Endothelial cell of umbilical vein (primary cell): ENCODE results near the gene CERS6. TPM values are rescaled to one million over a fixed set of nuclear protein-coding genes. Genes with fewer than 3 reads are reported as not detected.

Experiments
- BruUV-seq: library from RNA; stranded (reverse); fragments of 400-500 nt; replicated peaks from 2 replicates; lab custom pipeline; 2021; lab: Mats Ljungman, UMichigan
- CTCF ChIA-PET: fragments of 300-600, 350-600 bp; sonication (Branson Sonifier 250); formaldehyde crosslinking; loops from one replicate; lab custom pipeline; 2021; ENCODE audit warnings: antibody characterized with exemption, inconsistent platforms; lab: Charles Lee
- POLR2A ChIA-PET: fragments of 300-600, 350-600 bp; sonication (Branson Sonifier 250); formaldehyde crosslinking; loops from one replicate; lab custom pipeline; 2021; ENCODE audit warnings: antibody characterized with exemption, inconsistent platforms; lab: Charles Lee
- DNase-seq: peaks from one replicate; pipeline ENCODE4 v3.0.0-alpha.2; 2011; ENCODE audit warnings: low read depth, low spot score
- FAIRE-seq: peaks from 2 replicates; lab custom pipeline; 2011; peaks lifted over from hg19 to GRCh38; lab: Jason Lieb, UNC
- H2AFZ ChIP-seq: 2 replicates; pipeline ENCODE4 v1.6.0; 2012; ENCODE audit warnings: low read depth, low read length, control low read depth, inconsistent platforms
- H3K27ac ChIP-seq: 2 replicates; pipeline ENCODE4 v1.5.1; 2011; ENCODE audit warnings: low read depth, mild to moderate bottlenecking, control low read depth, low read length, moderate library complexity; ENCODE audit not compliant: insufficient read depth
- H3K27me3 ChIP-seq, 2 experiments: 2 replicates each; pipeline versions ENCODE4 v1.6.0 to v1.6.1; 2011; ENCODE audit warnings: low read length in 2 of 2, mixed read lengths in 1 of 2; ENCODE audit not compliant: control insufficient read depth in 2 of 2, insufficient read depth in 2 of 2
- H3K36me3 ChIP-seq, 2 experiments: 2 replicates in 1 of 2; 3 replicates in 1 of 2; pipeline ENCODE4 v1.5.1; 2011; ENCODE audit warnings: low read length in 2 of 2, mild to moderate bottlenecking in 1 of 2, moderate library complexity in 1 of 2; ENCODE audit not compliant: control insufficient read depth in 2 of 2, insufficient read depth in 2 of 2; ENCODE audit errors: extremely low read depth in 1 of 2
- H3K4me1 ChIP-seq: 3 replicates; pipeline ENCODE4 v1.5.1; 2011; ENCODE audit warnings: mild to moderate bottlenecking, low read length; ENCODE audit not compliant: control insufficient read depth, insufficient read depth; ENCODE audit errors: extremely low read depth
- H3K4me2 ChIP-seq: 2 replicates; pipeline ENCODE4 v1.6.1; 2011; ENCODE audit warnings: low read length, control low read depth, mixed read lengths; ENCODE audit not compliant: insufficient read depth
- H3K4me3 ChIP-seq, 3 experiments: fragments of 200-600 bp in 1 of 3; sonication (generic), shearing (Covaris generic) in 1 of 3; replicated peaks in 1 of 3; 2 replicates each; pipeline ENCODE4 v1.5.1; 2011 to 2016; ENCODE audit warnings: control low read depth in 3 of 3, low read length in 3 of 3, mild to moderate bottlenecking in 2 of 3, inconsistent platforms in 1 of 3, low read depth in 1 of 3, moderate library complexity in 1 of 3; ENCODE audit not compliant: insufficient read depth in 1 of 3
- H3K79me2 ChIP-seq: 2 replicates; pipeline ENCODE4 v1.6.0; 2012; ENCODE audit warnings: low read length, inconsistent platforms; ENCODE audit not compliant: control insufficient read depth, insufficient read depth
- H3K9ac ChIP-seq: replicated peaks from 2 replicates; pipeline ENCODE3; 2011; ENCODE audit warnings: low read length, control low read depth; ENCODE audit not compliant: insufficient read depth; ENCODE audit errors: extremely low read depth
- H3K9me1 ChIP-seq: replicated peaks from 3 replicates; pipeline ENCODE4 v1.6.0; 2011; ENCODE audit warnings: mild to moderate bottlenecking, low read length; ENCODE audit not compliant: control insufficient read depth, insufficient read depth; ENCODE audit errors: extremely low read depth
- H3K9me3 ChIP-seq: replicated peaks from 2 replicates; pipeline ENCODE4 v1.5.1; 2012; ENCODE audit warnings: low read length, inconsistent platforms; ENCODE audit not compliant: control insufficient read depth, insufficient read depth
- H4K20me1 ChIP-seq: replicated peaks from 2 replicates; pipeline ENCODE3; 2011; ENCODE audit warnings: mild to moderate bottlenecking, low read length; ENCODE audit not compliant: control insufficient read depth, insufficient read depth; ENCODE audit errors: extremely low read depth
- EZH2 ChIP-seq: IDR thresholded peaks from 2 replicates; pipeline ENCODE4 v1.6.1; 2012; ENCODE audit warnings: borderline replicate concordance, low read depth, mild to moderate bottlenecking, moderate library complexity, low read length, inconsistent platforms; ENCODE audit not compliant: severe bottlenecking
- FOS ChIP-seq: IDR thresholded peaks from 2 replicates; pipeline ENCODE4 v1.6.1; 2011; ENCODE audit warnings: mild to moderate bottlenecking, low read length, moderate library complexity, borderline replicate concordance; ENCODE audit not compliant: insufficient read depth
- GATA2 ChIP-seq: IDR thresholded peaks from 2 replicates; pipeline ENCODE4 v1.7.0; 2011; ENCODE audit warnings: low read depth, mild to moderate bottlenecking, moderate library complexity, mixed read lengths, low read length; ENCODE audit not compliant: insufficient read length, insufficient read depth
- JUN ChIP-seq: IDR thresholded peaks from 2 replicates; pipeline ENCODE4 v1.6.1; 2011; ENCODE audit warnings: borderline replicate concordance, low read depth; ENCODE audit not compliant: insufficient read length, insufficient read depth
- MYC ChIP-seq: IDR thresholded peaks from one replicate; pipeline ENCODE4 v1.6.1; 2011; ENCODE audit warnings: mild to moderate bottlenecking, low read depth, low read length
- POLR2A ChIP-seq: IDR thresholded peaks from 2 replicates; pipeline ENCODE4 v1.6.1; 2012; ENCODE audit warnings: low read depth, mild to moderate bottlenecking, control low read depth, low read length
- POLR2AphosphoS5 ChIP-seq: IDR thresholded peaks from 2 replicates; pipeline ENCODE4 v1.6.1; 2012; ENCODE audit warnings: low read depth, mild to moderate bottlenecking, control low read depth, low read length, moderate library complexity; ENCODE audit not compliant: insufficient read depth
- dilution Hi-C: fragments of 300-500 bp; cut with MboI; formaldehyde crosslinking; loops from one replicate; pipeline ENCODE4 v1.15.0; 2019; ENCODE audit warnings: low sequenced_read_pairs; ENCODE audit not compliant: extremely low pct_ligation_motif_present
- intact Hi-C: fragments of 100-400 bp; cut with micrococcal nuclease; formaldehyde crosslinking; loops from one replicate; pipeline ENCODE4 v1.10.0; 2022
- polyA plus RNA-seq, 4 experiments: library from polyadenylated mRNA; depleted of rRNA in 3 of 4; stranded (reverse) in 3 of 4; unstranded in 1 of 4; fragments of >200 nt; gene quantifications; 2 replicates each; pipeline versions ENCODE4 v1.2.1 to v1.2.3, GENCODE V29; 2011 to 2012; ENCODE audit warnings: missing spikeins in 1 of 4
- total RNA-seq: library from RNA; stranded (reverse); gene quantifications from 2 replicates; pipeline ENCODE4 v1.2.3, GENCODE V29; 2021
- TF ChIP-seq, protein P1 (sequence below): IDR thresholded peaks from 2 replicates; pipeline ENCODE4 v1.6.1; 2011; ENCODE audit not compliant: insufficient read depth, insufficient read length
- TF ChIP-seq, protein P2 (sequence below), 2 donors: IDR thresholded peaks; 1 replicate in 1 of 2; 2 replicates in 1 of 2; pipeline ENCODE4 v1.5.1; 2011; ENCODE audit warnings: low read length in 2 of 2, mild to moderate bottlenecking in 2 of 2, moderate library complexity in 2 of 2, control low read depth in 1 of 2, inconsistent platforms in 1 of 2, low read depth in 1 of 2; ENCODE audit not compliant: insufficient read depth in 1 of 2; ENCODE audit errors: extremely low read depth in 1 of 2

CERS6 gene
- total and polyA plus RNA-seq, 2 donors (not counting 3 experiments of a cell fraction or from before 2014, with no cell fraction given) = 2.7 to 11.7 TPM

DNA sequence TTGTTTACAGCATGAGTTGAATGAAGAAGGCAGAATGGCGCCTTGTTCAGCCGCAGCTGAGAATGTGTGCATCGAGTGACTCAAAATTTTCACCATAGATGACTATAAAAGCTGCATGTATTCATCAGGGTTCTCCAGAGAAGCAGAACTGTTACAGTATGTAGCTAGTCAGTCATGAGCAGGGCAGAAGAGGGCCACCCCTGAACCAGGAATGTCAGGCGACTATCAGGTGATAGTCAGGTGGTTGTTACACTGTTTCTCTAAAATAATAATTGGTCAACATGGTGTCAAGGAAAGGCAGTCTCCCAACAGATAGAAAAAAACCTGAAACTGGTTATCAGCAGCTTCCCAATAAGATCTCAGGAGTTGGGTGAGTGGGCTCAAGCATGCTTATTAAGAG is 326.2 kb downstream of the CERS6 start:
- no TSS peak for BruUV-seq
- peaks cover 0 to 7% of the 10 kb centered on the region in 2 experiments for H3K27me3 ChIP-seq
- no peak overlapping the region for H2AFZ ChIP-seq
- H3K9me3 ChIP-seq = no peaks in the 10 kb centered on the region
- no peak overlapping the region for H3K4me3 ChIP-seq
- no peaks in the 10 kb centered on the region for H3K79me2 ChIP-seq
- ChIA-PET CTCF (no interaction called here), POLR2A (no interaction called here)
- peaks cover 4% of the 10 kb centered on the region for H3K4me1 ChIP-seq
- TF ChIP-seq, protein P1, sequence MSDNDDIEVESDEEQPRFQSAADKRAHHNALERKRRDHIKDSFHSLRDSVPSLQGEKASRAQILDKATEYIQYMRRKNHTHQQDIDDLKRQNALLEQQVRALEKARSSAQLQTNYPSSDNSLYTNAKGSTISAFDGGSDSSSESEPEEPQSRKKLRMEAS = no peak
- TF ChIP-seq POLR2AphosphoS5 (no peak), POLR2A (no peak), MYC (no peak), JUN (no peak), EZH2 (no peak), GATA2 (no peak), FOS (no peak)
- TF ChIP-seq, protein P2, sequence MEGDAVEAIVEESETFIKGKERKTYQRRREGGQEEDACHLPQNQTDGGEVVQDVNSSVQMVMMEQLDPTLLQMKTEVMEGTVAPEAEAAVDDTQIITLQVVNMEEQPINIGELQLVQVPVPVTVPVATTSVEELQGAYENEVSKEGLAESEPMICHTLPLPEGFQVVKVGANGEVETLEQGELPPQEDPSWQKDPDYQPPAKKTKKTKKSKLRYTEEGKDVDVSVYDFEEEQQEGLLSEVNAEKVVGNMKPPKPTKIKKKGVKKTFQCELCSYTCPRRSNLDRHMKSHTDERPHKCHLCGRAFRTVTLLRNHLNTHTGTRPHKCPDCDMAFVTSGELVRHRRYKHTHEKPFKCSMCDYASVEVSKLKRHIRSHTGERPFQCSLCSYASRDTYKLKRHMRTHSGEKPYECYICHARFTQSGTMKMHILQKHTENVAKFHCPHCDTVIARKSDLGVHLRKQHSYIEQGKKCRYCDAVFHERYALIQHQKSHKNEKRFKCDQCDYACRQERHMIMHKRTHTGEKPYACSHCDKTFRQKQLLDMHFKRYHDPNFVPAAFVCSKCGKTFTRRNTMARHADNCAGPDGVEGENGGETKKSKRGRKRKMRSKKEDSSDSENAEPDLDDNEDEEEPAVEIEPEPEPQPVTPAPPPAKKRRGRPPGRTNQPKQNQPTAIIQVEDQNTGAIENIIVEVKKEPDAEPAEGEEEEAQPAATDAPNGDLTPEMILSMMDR (IDR thresholded peaks at IDR 0.05; ENCODE audit: extremely low read depth in 1 of 2, insufficient read depth in 1 of 2, low read depth in 1 of 2, low read length in 2 of 2) = no peak
- no peak overlapping the region for H3K9ac ChIP-seq
- H3K27ac ChIP-seq = no peak overlapping the region
- no peaks in the 10 kb centered on the region for H3K9me1 ChIP-seq
- dilution Hi-C loops = no loop called here
- no peaks in the 10 kb centered on the region for H3K36me3 ChIP-seq
- DNase-seq (no peak), FAIRE-seq (no peak)
- intact Hi-C loops = no loop called here
- no peaks in the 10 kb centered on the region for H4K20me1 ChIP-seq
- no peak overlapping the region for H3K4me2 ChIP-seq
